ENCODE measurements around the gene SPART. TPM values are rescaled to one million over a fixed set of nuclear protein-coding genes. Genes with fewer than 3 reads are reported as not detected.

Gene SPART
- total RNA-seq, 1 experiment from 2014 or later = 83.1 TPM

DNA sequence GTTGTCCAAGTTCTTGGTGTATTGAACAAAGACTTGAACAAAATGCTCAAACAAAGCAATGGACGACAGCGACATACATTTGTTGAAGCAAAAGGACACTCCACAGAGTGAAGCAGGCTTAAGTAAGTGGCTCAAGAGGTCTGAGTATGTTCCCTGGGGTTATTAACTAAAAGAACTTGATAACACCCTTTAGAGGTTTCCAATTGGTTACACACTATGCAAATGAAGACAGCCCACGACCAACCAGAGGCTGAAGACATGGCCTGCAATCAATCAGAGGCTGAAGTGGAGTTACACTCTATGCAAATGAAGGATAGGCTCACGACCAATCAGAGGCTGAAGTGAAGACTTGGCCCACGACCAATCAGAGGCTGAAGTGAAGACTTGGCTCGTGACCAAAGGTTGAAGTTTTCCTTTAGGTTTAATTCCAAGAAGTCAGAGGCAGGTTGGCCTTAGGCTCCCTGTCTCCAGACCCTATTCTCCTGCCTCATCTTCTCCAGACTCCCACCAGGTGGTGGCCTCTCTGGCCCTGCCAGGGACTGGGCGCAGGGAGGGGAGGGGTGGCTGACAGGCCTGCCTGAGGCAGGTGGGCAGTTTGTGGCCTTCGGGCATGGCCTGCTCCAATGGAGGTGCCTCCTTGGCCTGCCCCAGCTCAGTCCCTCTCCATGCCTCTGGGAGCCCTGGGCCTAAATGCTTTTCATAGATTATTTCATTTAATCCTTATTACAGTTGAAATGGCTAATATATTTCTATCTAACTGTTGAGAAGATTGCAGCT, 86.6 kb downstream of the SPART start:
- intact Hi-C loops (cut with micrococcal nuclease) = no loop called here
- no peaks in the 10 kb centered on the region for H3K36me3 Mint-ChIP-seq (ENCODE audit: insufficient read depth, unreplicated experiment)
- H3K9me3 Mint-ChIP-seq (ENCODE audit: unreplicated experiment) = no peaks in the 10 kb centered on the region
- TF ChIP-seq, protein P1, sequence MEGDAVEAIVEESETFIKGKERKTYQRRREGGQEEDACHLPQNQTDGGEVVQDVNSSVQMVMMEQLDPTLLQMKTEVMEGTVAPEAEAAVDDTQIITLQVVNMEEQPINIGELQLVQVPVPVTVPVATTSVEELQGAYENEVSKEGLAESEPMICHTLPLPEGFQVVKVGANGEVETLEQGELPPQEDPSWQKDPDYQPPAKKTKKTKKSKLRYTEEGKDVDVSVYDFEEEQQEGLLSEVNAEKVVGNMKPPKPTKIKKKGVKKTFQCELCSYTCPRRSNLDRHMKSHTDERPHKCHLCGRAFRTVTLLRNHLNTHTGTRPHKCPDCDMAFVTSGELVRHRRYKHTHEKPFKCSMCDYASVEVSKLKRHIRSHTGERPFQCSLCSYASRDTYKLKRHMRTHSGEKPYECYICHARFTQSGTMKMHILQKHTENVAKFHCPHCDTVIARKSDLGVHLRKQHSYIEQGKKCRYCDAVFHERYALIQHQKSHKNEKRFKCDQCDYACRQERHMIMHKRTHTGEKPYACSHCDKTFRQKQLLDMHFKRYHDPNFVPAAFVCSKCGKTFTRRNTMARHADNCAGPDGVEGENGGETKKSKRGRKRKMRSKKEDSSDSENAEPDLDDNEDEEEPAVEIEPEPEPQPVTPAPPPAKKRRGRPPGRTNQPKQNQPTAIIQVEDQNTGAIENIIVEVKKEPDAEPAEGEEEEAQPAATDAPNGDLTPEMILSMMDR (IDR thresholded peaks at IDR 0.05; ENCODE audit: unreplicated experiment) = no peak
- no peaks in the 10 kb centered on the region for H3K27me3 Mint-ChIP-seq (ENCODE audit: insufficient read depth, unreplicated experiment)
- no TSS peak for BruUV-seq (replicated peaks)
- no peak overlapping the region for H3K4me3 Mint-ChIP-seq (ENCODE audit: unreplicated experiment)
- H3K4me1 Mint-ChIP-seq (ENCODE audit: insufficient read depth, unreplicated experiment) = peaks cover 11% of the 10 kb centered on the region
- no peak for DNase-seq (ENCODE audit: unreplicated experiment)
- CTCF ChIA-PET = interaction anchor here (0.6 to 3.6 kb wide), 4 partner anchors 15 to 374 kb away, joined by 4 to 15 read pairs (median 7); no protein-coding TSS in a partner anchor
- POLR2A ChIA-PET = no interaction called here
- H3K27ac Mint-ChIP-seq (ENCODE audit: low read depth, unreplicated experiment) = no peak overlapping the region

GRCh38 chr13:36258831-36259230, 87.4 kb downstream of the SPART start:
- TF ChIP-seq, protein P1 (IDR thresholded peaks at IDR 0.05; ENCODE audit: unreplicated experiment) = no peak
- POLR2A ChIA-PET = no interaction called here
- DNase-seq (ENCODE audit: unreplicated experiment) = no peak
- Mint-ChIP-seq H3K4me3 (ENCODE audit: unreplicated experiment) (no peak overlapping the region), H3K9me3 (ENCODE audit: unreplicated experiment) (no peaks in the 10 kb centered on the region), H3K27me3 (ENCODE audit: insufficient read depth, unreplicated experiment) (no peaks in the 10 kb centered on the region), H3K4me1 (ENCODE audit: insufficient read depth, unreplicated experiment) (peaks cover 11% of the 10 kb centered on the region), H3K36me3 (ENCODE audit: insufficient read depth, unreplicated experiment) (no peaks in the 10 kb centered on the region), H3K27ac (ENCODE audit: low read depth, unreplicated experiment) (no peak overlapping the region)
- BruUV-seq (replicated peaks) = no TSS peak
- CTCF ChIA-PET = no interaction called here
- intact Hi-C loops (cut with micrococcal nuclease) = no loop called here

Other genes starting within 250 kb of the SPART start
- 0.44 and 1.4 TPM in 2 replicates for gene DCLK1, start 215.0 kb downstream of the SPART start, total RNA-seq (2022)
- 1.2 and 1.6 TPM in 2 replicates for gene SOHLH2, start 131.8 kb downstream of the SPART start, total RNA-seq (2022)
- 5.7 and 5.9 TPM in 2 replicates for gene CCDC169, start 48.6 kb downstream of the SPART start, total RNA-seq (2022)
- 36.5 and 45.0 TPM in 2 replicates for gene CCNA1, start 86.1 kb upstream of the SPART start, total RNA-seq (2022)